HepG2 (cell line): ENCODE measurements around the gene HBB. TPM values are rescaled to one million over a fixed set of nuclear protein-coding genes. Genes with fewer than 3 reads are reported as not detected.

Source experiments
- ATAC-seq: fragments of 200-7000 bp; cut with Tn5 transposase; 3 replicates; pipeline ENCODE4 v1.9.1; 2020; ENCODE audit warnings: mild to moderate bottlenecking, moderate library complexity
- BruUV-seq: library from RNA; stranded (reverse); fragments of 400-500 nt; replicated peaks from 2 replicates; lab custom pipeline; 2021; lab: Mats Ljungman, UMichigan
- CTCF ChIA-PET: fragments of 300-600 bp; formaldehyde crosslinking; extraction: SDS; loops from one replicate; lab custom pipeline; 2021; ENCODE audit warnings: low total read pairs, inconsistent platforms, low intra/inter-chr PET ratio; lab: Yijun Ruan, JAX
- POLR2A ChIA-PET: fragments of 350-600 bp; sonication (Branson Sonifier 250); formaldehyde crosslinking; loops from one replicate; lab custom pipeline; 2020; ENCODE audit warnings: antibody characterized with exemption, inconsistent platforms; lab: Yijun Ruan, JAX
- DNase-seq: peaks from one replicate; pipeline ENCODE4 v3.0.0-alpha.2; 2015; ENCODE audit warnings: low spot score
- FAIRE-seq: peaks from 3 replicates; lab custom pipeline; 2011; peaks lifted over from hg19 to GRCh38; lab: Jason Lieb, UNC
- H2AFZ ChIP-seq: one replicate; pipeline ENCODE4 v1.6.1; 2011; ENCODE audit warnings: low read length, inconsistent platforms
- H3K27ac ChIP-seq: fragments of 300-600 bp; 3 replicates; pipeline ENCODE4 v1.8.0; 2011; ENCODE audit warnings: mixed run types, mild to moderate bottlenecking, mixed read lengths, low read length, inconsistent platforms; ENCODE audit not compliant: insufficient read depth; ENCODE audit errors: extremely low read length
- H3K27me3 ChIP-seq, 2 experiments: fragments of 200-600 bp in 1 of 2; 2 replicates in 1 of 2; 3 replicates in 1 of 2; pipeline versions ENCODE4 v1.6.0 to v1.8.0; 2011; ENCODE audit warnings: low read length in 2 of 2, mild to moderate bottlenecking in 2 of 2, moderate library complexity in 2 of 2, inconsistent platforms in 1 of 2; ENCODE audit not compliant: insufficient read depth in 2 of 2, control insufficient read depth in 1 of 2
- H3K36me3 ChIP-seq, 2 experiments: fragments of 200-600 bp in 1 of 2; replicated peaks in 1 of 2; 2 replicates in 1 of 2; 3 replicates in 1 of 2; pipeline versions ENCODE4 v1.5.1 to v1.8.0; 2011; ENCODE audit warnings: low read length in 2 of 2, inconsistent platforms in 1 of 2; ENCODE audit not compliant: insufficient read depth in 2 of 2, control insufficient read depth in 1 of 2
- H3K4me1 ChIP-seq: 2 replicates; pipeline ENCODE4 v1.5.1; 2012; ENCODE audit warnings: low read length, inconsistent platforms; ENCODE audit not compliant: insufficient read depth
- H3K4me2 ChIP-seq: 2 replicates; pipeline ENCODE4 v1.6.0; 2011; ENCODE audit warnings: low read depth, low read length, inconsistent platforms
- H3K4me3 ChIP-seq, 3 experiments: fragments of 200-600 bp in 1 of 3; sonication (generic), shearing (Covaris generic) in 1 of 3; replicated peaks in 1 of 3; 2 replicates each; pipeline ENCODE4 v1.5.1; 2011 to 2016; ENCODE audit warnings: low read length in 3 of 3, inconsistent platforms in 2 of 3, low read depth in 2 of 3, mild to moderate bottlenecking in 2 of 3, control low read depth in 1 of 3, mixed read lengths in 1 of 3; ENCODE audit not compliant: insufficient read depth in 1 of 3
- H3K79me2 ChIP-seq: one replicate; pipeline ENCODE4 v1.6.1; 2011; ENCODE audit warnings: low read length, inconsistent platforms; ENCODE audit not compliant: insufficient read depth
- H3K9ac ChIP-seq: 2 replicates; pipeline ENCODE4 v1.6.0; 2011; ENCODE audit warnings: mild to moderate bottlenecking, low read depth, low read length, inconsistent platforms; ENCODE audit not compliant: insufficient read depth
- H3K9me3 ChIP-seq: 2 replicates; pipeline ENCODE4 v1.5.1; 2012; ENCODE audit warnings: mild to moderate bottlenecking, low read length
- H4K20me1 ChIP-seq: 2 replicates; pipeline ENCODE4 v1.6.0; 2011; ENCODE audit warnings: inconsistent platforms, mild to moderate bottlenecking, low read length, moderate library complexity; ENCODE audit not compliant: insufficient read depth
- ARNT2 ChIP-seq: sonication (generic); formaldehyde crosslinking; IDR thresholded peaks from 2 replicates; pipeline ENCODE4 v1.8.0; 2022; ENCODE audit warnings: mild to moderate bottlenecking, low read depth, missing genetic modification reagents, moderate library complexity
- ATF7-NPFF ChIP-seq: sonication (generic); formaldehyde crosslinking; IDR thresholded peaks from 2 replicates; pipeline ENCODE4 v1.8.1; 2023; ENCODE audit warnings: mild to moderate bottlenecking, low read depth, missing genetic modification reagents, moderate library complexity
- NFIC ChIP-seq: IDR thresholded peaks from 2 replicates; pipeline ENCODE4 v1.6.1; 2012; ENCODE audit warnings: mild to moderate bottlenecking, low read length, inconsistent platforms
- NR2C2 ChIP-seq: sonication (generic); formaldehyde crosslinking; IDR thresholded peaks from 2 replicates; pipeline ENCODE4 v1.4.0; 2020; ENCODE audit warnings: missing genetic modification reagents, mild to moderate bottlenecking, moderate library complexity, borderline replicate concordance
- RELA ChIP-seq: sonication (generic); formaldehyde crosslinking; IDR thresholded peaks from 2 replicates; pipeline ENCODE4 v1.4.0; 2020; ENCODE audit warnings: missing genetic modification reagents
- SCMH1 ChIP-seq: sonication (generic); formaldehyde crosslinking; IDR thresholded peaks from 2 replicates; pipeline ENCODE4 v1.9.0; 2021; ENCODE audit warnings: missing genetic modification reagents, mild to moderate bottlenecking, borderline replicate concordance
- ZFP36L1 ChIP-seq: sonication (generic); formaldehyde crosslinking; IDR thresholded peaks from 2 replicates; pipeline ENCODE4 v1.8.0; 2022; ENCODE audit warnings: mild to moderate bottlenecking, missing genetic modification reagents, moderate library complexity
- ZNF510 ChIP-seq: sonication (generic); formaldehyde crosslinking; IDR thresholded peaks from 2 replicates; pipeline ENCODE4 v1.4.0; 2020; ENCODE audit warnings: low read depth, mild to moderate bottlenecking, missing genetic modification reagents
- WGBS: methylation state at CpG from one replicate; pipeline ENCODE4 v1.1.6; 2017; ENCODE audit warnings: low lambda C conversion rate; 5-methylcytosine and 5-hydroxymethylcytosine counted together
- in situ Hi-C: cut with HindIII; loops from 2 replicates; pipeline ENCODE4 v1.10.0; 2017; ENCODE audit warnings: low pct_unique_long_range_greater_than_20kb; ENCODE audit not compliant: extremely low pct_ligation_motif_present
- intact Hi-C: fragments of 100-400 bp; cut with micrococcal nuclease; formaldehyde crosslinking; loops from one replicate; pipeline ENCODE4 v1.10.0; 2022; ENCODE audit not compliant: unreplicated experiment
- polyA plus RNA-seq, 8 experiments: library from polyadenylated mRNA; depleted of rRNA in 3 of 8; stranded (reverse) in 7 of 8; unstranded in 1 of 8; fragments of >200 nt; fragmentation: Illumina TruSeq in 4 of 8; extraction: Trizol in 4 of 8; gene quantifications; 2 replicates each; pipeline versions ENCODE4 v1.2.1 to v1.2.3, GENCODE V29; 2011 to 2016; ENCODE audit warnings: low read depth in 4 of 8, missing spikeins in 1 of 8, mixed read lengths in 1 of 8; ENCODE audit not compliant: insufficient read depth in 1 of 8
- total RNA-seq, 5 experiments: library from RNA; depleted of rRNA; stranded (reverse); fragments of >200 nt; fragmentation: Illumina TruSeq; extraction: Trizol; gene quantifications; 2 replicates each; pipeline ENCODE4 v1.2.3, GENCODE V29; 2016; ENCODE audit warnings: low read depth in 1 of 5
- TF ChIP-seq, protein P1 (sequence below): sonication (generic); formaldehyde crosslinking; IDR thresholded peaks from 2 replicates; pipeline ENCODE4 v1.5.1; 2020; ENCODE audit warnings: mild to moderate bottlenecking, moderate library complexity, missing genetic modification reagents
- TF ChIP-seq, protein P2 (sequence below): sonication (generic); formaldehyde crosslinking; IDR thresholded peaks from 2 replicates; pipeline ENCODE4 v1.8.0; 2022; ENCODE audit warnings: missing genetic modification reagents, mild to moderate bottlenecking, borderline replicate concordance
- TF ChIP-seq, protein P3 (sequence below): sonication (generic); formaldehyde crosslinking; IDR thresholded peaks from 2 replicates; pipeline ENCODE4 v1.8.0; 2022; ENCODE audit warnings: low read depth, missing genetic modification reagents
- TF ChIP-seq, protein P4 (sequence below): sonication (generic); formaldehyde crosslinking; conservative IDR thresholded peaks from 2 replicates; pipeline ENCODE4 v1.4.0; 2020; ENCODE audit warnings: missing genetic modification reagents

HBB gene
- total and polyA plus RNA-seq, 2 of the 13 experiments (the other 11 are each of a cell fraction or from before 2014, with no cell fraction given), result not detected

DNA sequence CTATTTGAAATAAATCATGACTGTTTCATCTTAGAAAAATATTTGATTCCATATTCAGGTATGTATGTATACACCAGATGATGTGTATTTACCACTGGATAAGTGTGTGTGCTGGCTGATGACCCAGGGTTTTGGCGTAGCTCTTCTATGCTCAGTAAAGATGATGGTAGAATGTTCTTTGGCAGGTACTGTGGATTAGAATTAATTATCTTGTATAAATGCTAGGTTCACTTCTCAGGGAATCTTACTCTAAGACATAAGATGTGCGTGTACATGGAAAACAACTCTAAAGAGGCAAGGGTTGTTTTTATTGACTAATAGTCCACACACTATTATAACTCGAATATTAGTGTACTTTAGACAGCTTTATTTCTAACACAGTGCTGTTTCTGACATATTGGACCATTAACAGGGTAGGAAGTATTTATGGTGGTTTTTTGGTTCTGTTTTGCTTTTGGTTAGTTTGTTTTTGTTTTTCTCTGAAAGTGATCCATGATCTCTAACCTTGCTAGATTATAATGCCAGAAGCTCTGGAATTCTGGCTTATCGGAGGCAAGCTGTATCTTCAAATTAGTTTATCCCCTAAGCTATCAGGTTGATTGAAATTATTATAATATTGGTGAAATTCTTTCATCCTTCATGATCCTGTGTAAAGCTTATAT, 23.8 kb upstream of the HBB start:
- DNase-seq, result no peak
- Histone ChIP-seq H3K27me3 (peaks cover 0 to 2% of the 10 kb centered on the region in 2 experiments; a peak in 2 of 5 replicates), H3K4me2 (no peak overlapping the region), H3K79me2 (no peaks in the 10 kb centered on the region), H3K9me3 (no peaks in the 10 kb centered on the region), H3K9ac (no peak overlapping the region), H3K4me1 (no peaks in the 10 kb centered on the region), H2AFZ (no peak overlapping the region), H3K4me3 (no peak overlapping the region), H3K27ac (no peak overlapping the region), H4K20me1 (no peaks in the 10 kb centered on the region), H3K36me3 (no peaks in the 10 kb centered on the region)
- intact Hi-C loops, result no loop called here
- ATAC-seq, result no peak
- TF ChIP-seq NFIC (no peak), ZFP36L1 (CRISPR knock-in tag) (no peak), ARNT2 (no peak), RELA (CRISPR knock-in tag) (no peak), NR2C2 (CRISPR knock-in tag) (no peak), ATF7-NPFF (CRISPR knock-in tag) (no peak), ZNF510 (no peak), SCMH1 (CRISPR knock-in tag) (no peak)
- TF ChIP-seq, protein P1, sequence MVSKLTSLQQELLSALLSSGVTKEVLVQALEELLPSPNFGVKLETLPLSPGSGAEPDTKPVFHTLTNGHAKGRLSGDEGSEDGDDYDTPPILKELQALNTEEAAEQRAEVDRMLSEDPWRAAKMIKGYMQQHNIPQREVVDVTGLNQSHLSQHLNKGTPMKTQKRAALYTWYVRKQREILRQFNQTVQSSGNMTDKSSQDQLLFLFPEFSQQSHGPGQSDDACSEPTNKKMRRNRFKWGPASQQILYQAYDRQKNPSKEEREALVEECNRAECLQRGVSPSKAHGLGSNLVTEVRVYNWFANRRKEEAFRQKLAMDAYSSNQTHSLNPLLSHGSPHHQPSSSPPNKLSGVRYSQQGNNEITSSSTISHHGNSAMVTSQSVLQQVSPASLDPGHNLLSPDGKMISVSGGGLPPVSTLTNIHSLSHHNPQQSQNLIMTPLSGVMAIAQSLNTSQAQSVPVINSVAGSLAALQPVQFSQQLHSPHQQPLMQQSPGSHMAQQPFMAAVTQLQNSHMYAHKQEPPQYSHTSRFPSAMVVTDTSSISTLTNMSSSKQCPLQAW (CRISPR knock-in tag), result no peak
- TF ChIP-seq, protein P2, sequence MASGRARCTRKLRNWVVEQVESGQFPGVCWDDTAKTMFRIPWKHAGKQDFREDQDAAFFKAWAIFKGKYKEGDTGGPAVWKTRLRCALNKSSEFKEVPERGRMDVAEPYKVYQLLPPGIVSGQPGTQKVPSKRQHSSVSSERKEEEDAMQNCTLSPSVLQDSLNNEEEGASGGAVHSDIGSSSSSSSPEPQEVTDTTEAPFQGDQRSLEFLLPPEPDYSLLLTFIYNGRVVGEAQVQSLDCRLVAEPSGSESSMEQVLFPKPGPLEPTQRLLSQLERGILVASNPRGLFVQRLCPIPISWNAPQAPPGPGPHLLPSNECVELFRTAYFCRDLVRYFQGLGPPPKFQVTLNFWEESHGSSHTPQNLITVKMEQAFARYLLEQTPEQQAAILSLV, result no peak
- TF ChIP-seq, protein P3, sequence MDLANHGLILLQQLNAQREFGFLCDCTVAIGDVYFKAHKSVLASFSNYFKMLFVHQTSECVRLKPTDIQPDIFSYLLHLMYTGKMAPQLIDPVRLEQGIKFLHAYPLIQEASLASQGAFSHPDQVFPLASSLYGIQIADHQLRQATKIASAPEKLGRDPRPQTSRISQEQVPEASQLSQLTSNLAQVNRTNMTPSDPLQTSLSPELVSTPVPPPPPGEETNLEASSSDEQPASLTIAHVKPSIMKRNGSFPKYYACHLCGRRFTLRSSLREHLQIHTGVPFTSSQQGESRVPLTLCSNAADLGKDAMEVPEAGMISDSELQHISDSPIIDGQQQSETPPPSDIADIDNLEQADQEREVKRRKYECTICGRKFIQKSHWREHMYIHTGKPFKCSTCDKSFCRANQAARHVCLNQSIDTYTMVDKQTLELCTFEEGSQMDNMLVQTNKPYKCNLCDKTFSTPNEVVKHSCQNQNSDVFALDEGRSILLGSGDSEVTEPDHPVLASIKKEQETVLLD, result no peak
- TF ChIP-seq, protein P4, sequence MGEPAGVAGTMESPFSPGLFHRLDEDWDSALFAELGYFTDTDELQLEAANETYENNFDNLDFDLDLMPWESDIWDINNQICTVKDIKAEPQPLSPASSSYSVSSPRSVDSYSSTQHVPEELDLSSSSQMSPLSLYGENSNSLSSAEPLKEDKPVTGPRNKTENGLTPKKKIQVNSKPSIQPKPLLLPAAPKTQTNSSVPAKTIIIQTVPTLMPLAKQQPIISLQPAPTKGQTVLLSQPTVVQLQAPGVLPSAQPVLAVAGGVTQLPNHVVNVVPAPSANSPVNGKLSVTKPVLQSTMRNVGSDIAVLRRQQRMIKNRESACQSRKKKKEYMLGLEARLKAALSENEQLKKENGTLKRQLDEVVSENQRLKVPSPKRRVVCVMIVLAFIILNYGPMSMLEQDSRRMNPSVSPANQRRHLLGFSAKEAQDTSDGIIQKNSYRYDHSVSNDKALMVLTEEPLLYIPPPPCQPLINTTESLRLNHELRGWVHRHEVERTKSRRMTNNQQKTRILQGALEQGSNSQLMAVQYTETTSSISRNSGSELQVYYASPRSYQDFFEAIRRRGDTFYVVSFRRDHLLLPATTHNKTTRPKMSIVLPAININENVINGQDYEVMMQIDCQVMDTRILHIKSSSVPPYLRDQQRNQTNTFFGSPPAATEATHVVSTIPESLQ (CRISPR knock-in tag), result no peak
- ChIA-PET POLR2A (no interaction called here), CTCF (no interaction called here)
- FAIRE-seq, result no peak
- 17% methylated on average over 4 of the region's 4 CpGs for WGBS
- in situ Hi-C loops, result no loop called here
- BruUV-seq, result no TSS peak
